DOHH2 (cell line): ENCODE measurements around the gene STK11.

Source experiments
- CTCF ChIP-seq: fragments of 200-600 bp; sonication (generic); IDR thresholded peaks from one replicate; pipeline ENCODE4 v1.5.1; 2014; ENCODE audit warnings: antibody characterized with exemption, mild to moderate bottlenecking, low read depth, low read length; ENCODE audit not compliant: poor library complexity, severe bottlenecking
- EZH2phosphoT487 ChIP-seq: fragments of 200-600 bp; sonication (generic); IDR thresholded peaks from 2 replicates; pipeline ENCODE4 v1.6.1; 2017; ENCODE audit warnings: borderline replicate concordance, mild to moderate bottlenecking, antibody characterized with exemption, low read length, moderate library complexity, mixed read lengths

GRCh38 chr19:1206864-1207450, 1.4 kb downstream of the STK11 start:
- TF ChIP-seq CTCF (no peak), EZH2phosphoT487 (no peak)
